22Rv1 (cell line): ENCODE results near the gene MAD2L2.

Experiments used
- CTCF ChIP-seq: fragments of 450-650 bp; IDR thresholded peaks from 2 replicates; pipeline ENCODE4 v1.5.1; 2017; ENCODE audit warnings: mild to moderate bottlenecking
- ZFX ChIP-seq: fragments of 450-650 bp; IDR thresholded peaks from 2 replicates; pipeline ENCODE4 v1.6.1; 2017; ENCODE audit warnings: antibody characterized with exemption, borderline replicate concordance

GRCh38 chr1:11678442-11678841 lies 2.5 kb downstream of the MAD2L2 start:
- TF ChIP-seq CTCF (no peak), ZFX (no peak)
